ENCODE results near the gene MT2A. TPM values are rescaled to one million over a fixed set of nuclear protein-coding genes. Genes with fewer than 3 reads are reported as not detected.

The MT2A gene
- total and polyA plus RNA-seq, 2 of the 13 experiments (the other 11 are each of a cell fraction or from before 2014, with no cell fraction given) = 135 to 371 TPM

DNA sequence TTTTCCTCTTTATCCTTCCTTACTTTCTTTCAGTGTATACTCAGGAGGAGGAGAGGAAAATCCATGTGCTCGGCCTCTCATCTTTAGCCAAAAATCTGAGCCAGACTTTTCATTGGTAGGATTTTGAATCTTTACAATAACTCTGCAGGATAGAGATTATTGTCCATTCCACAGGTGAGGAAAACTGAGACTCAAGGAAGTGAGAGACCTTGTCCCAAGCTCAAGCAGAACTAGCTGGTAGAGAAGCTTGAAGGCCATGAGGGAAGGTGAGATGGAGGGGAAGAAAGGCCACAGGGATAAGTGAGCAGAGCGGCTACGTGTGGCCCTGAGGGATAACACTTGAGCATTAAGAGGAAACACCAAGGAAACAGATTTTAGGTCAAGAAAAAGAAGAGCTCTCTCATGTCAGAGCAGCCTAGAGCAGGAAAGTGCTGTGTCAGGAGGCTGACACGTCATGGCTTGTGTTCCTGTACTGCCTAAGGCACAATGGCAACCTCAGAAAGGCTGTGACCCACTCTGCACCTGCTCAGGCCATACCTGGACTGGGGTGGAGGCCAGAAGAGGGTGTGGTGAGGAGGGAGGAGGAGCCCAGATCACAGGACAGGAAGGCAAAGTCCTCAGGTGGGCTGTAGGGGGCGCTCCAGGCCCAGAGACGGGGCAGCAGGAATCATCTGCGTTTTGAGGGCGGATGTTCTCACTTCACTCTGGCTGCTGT, 31.6 kb upstream of the MT2A start (continued):
- TF ChIP-seq REXO4 (CRISPR knock-in tag; IDR thresholded peaks at IDR 0.05; ENCODE audit: borderline replicate concordance) (no peak), RAD21 (CRISPR knock-in tag; IDR thresholded peaks at IDR 0.05) (peak; percentile 93), ZNF331 (CRISPR knock-in tag; IDR thresholded peaks at IDR 0.05) (0 out of 2 replicates have a peak, but pooled peaks have one; percentile 42), PHF20 (CRISPR knock-in tag; IDR thresholded peaks at IDR 0.05) (no peak), ZFP36L1 (CRISPR knock-in tag; IDR thresholded peaks at IDR 0.05) (no peak), GFI1 (CRISPR knock-in tag; IDR thresholded peaks at IDR 0.05; ENCODE audit: borderline replicate concordance) (no peak), ZNF263 (CRISPR knock-in tag; IDR thresholded peaks at IDR 0.05) (peak; percentile 64; the same call in 1 of the 2 replicates), ZNF501 (CRISPR knock-in tag; IDR thresholded peaks at IDR 0.05) (peak; percentile 82), ZMYM4 (CRISPR knock-in tag; IDR thresholded peaks at IDR 0.05) (peak; percentile 60; the same call in 1 of the 2 replicates), SALL1 (CRISPR knock-in tag; IDR thresholded peaks at IDR 0.05) (peak; percentile 64), HNF4A (CRISPR knock-in tag; IDR thresholded peaks at IDR 0.05) (no peak), TAF1 (CRISPR knock-in tag; IDR thresholded peaks at IDR 0.05) (no peak), ETV5 (CRISPR knock-in tag; IDR thresholded peaks at IDR 0.05; ENCODE audit: borderline replicate concordance) (peak; percentile 57; the same call in 1 of the 2 replicates), KAT8 (CRISPR knock-in tag; IDR thresholded peaks at IDR 0.05) (0 out of 2 replicates have a peak, but pooled peaks have one; percentile 37), ZNF607 (CRISPR knock-in tag; IDR thresholded peaks at IDR 0.05; ENCODE audit: borderline replicate concordance) (peak; percentile 66; the same call in 1 of the 2 replicates), KDM3A (CRISPR knock-in tag; IDR thresholded peaks at IDR 0.05; ENCODE audit: low read depth) (0 out of 2 replicates have a peak, but pooled peaks have one; percentile 52), KAT7 (CRISPR knock-in tag; IDR thresholded peaks at IDR 0.05; ENCODE audit: borderline replicate concordance) (no peak), HOXA3 (CRISPR knock-in tag; IDR thresholded peaks at IDR 0.05) (peak; percentile 44; the same call in 1 of the 2 replicates), MBD4 (IDR thresholded peaks at IDR 0.05; ENCODE audit: borderline replicate concordance, low read length) (no peak), ARNTL (CRISPR knock-in tag; IDR thresholded peaks at IDR 0.05) (no peak), ZNF563 (CRISPR knock-in tag; IDR thresholded peaks at IDR 0.05) (0 out of 2 replicates have a peak, but pooled peaks have one; percentile 23), MIXL1 (CRISPR knock-in tag; IDR thresholded peaks at IDR 0.05) (peak; percentile 60; the same call in 1 of the 2 replicates), HOXD1 (CRISPR knock-in tag; IDR thresholded peaks at IDR 0.05) (no peak), ZEB1 (IDR thresholded peaks at IDR 0.05; ENCODE audit: insufficient replicate concordance, low read depth) (peak; percentile 82), ZNF788 (CRISPR knock-in tag; IDR thresholded peaks at IDR 0.05; ENCODE audit: borderline replicate concordance) (peak; percentile 18; the same call in 1 of the 2 replicates)
- TF ChIP-seq, protein P1, sequence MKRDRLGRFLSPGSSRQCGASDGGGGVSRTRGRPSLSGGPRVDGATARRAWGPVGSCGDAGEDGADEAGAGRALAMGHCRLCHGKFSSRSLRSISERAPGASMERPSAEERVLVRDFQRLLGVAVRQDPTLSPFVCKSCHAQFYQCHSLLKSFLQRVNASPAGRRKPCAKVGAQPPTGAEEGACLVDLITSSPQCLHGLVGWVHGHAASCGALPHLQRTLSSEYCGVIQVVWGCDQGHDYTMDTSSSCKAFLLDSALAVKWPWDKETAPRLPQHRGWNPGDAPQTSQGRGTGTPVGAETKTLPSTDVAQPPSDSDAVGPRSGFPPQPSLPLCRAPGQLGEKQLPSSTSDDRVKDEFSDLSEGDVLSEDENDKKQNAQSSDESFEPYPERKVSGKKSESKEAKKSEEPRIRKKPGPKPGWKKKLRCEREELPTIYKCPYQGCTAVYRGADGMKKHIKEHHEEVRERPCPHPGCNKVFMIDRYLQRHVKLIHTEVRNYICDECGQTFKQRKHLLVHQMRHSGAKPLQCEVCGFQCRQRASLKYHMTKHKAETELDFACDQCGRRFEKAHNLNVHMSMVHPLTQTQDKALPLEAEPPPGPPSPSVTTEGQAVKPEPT (CRISPR knock-in tag; IDR thresholded peaks at IDR 0.05; ENCODE audit: low read depth) = peak; percentile 53; the same call in 1 of the 2 replicates
- TF ChIP-seq, protein P2, sequence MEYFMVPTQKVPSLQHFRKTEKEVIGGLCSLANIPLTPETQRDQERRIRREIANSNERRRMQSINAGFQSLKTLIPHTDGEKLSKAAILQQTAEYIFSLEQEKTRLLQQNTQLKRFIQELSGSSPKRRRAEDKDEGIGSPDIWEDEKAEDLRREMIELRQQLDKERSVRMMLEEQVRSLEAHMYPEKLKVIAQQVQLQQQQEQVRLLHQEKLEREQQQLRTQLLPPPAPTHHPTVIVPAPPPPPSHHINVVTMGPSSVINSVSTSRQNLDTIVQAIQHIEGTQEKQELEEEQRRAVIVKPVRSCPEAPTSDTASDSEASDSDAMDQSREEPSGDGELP (IDR thresholded peaks at IDR 0.05; ENCODE audit: borderline replicate concordance, low read depth) = peak; percentile 47; the same call in 1 of the 2 replicates
- TF ChIP-seq, protein P3, sequence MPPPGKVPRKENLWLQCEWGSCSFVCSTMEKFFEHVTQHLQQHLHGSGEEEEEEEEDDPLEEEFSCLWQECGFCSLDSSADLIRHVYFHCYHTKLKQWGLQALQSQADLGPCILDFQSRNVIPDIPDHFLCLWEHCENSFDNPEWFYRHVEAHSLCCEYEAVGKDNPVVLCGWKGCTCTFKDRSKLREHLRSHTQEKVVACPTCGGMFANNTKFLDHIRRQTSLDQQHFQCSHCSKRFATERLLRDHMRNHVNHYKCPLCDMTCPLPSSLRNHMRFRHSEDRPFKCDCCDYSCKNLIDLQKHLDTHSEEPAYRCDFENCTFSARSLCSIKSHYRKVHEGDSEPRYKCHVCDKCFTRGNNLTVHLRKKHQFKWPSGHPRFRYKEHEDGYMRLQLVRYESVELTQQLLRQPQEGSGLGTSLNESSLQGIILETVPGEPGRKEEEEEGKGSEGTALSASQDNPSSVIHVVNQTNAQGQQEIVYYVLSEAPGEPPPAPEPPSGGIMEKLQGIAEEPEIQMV (CRISPR knock-in tag; IDR thresholded peaks at IDR 0.05; ENCODE audit: low read depth) = peak; percentile 45; the same call in 1 of the 2 replicates
